HFF-Myc (cell line): ENCODE measurements around the gene CSKMT.
"Not testable (repeated sequence)": the region's sequence is repeated elsewhere in the genome, so short reads cannot be mapped to it uniquely, and the experiment has no call there.

Source experiments
- DNase-seq: peaks from one replicate; pipeline ENCODE4 v3.0.0-alpha.2; 2011; ENCODE audit warnings: low read depth; ENCODE audit errors: extremely low read depth
- H3K4me3 ChIP-seq: replicated peaks from 2 replicates; pipeline ENCODE4 v1.5.1; 2011; ENCODE audit warnings: low read depth, mild to moderate bottlenecking, control low read depth, low read length
- CTCF ChIP-seq: IDR thresholded peaks from 2 replicates; pipeline ENCODE4 v1.5.1; 2012; ENCODE audit warnings: mild to moderate bottlenecking, low read depth, low read length, control low read depth; ENCODE audit errors: missing control alignments

The CSKMT gene

GRCh38 chr11:62689421-62690183 is 24.5 kb downstream of the CSKMT start, which contains the start of gene LRRN4CL:
TSS of gene LRRN4CL (minus strand) at chr11:62689530. CDS start at chr11:62688508, 1,022 bp downstream.
- H3K4me3 ChIP-seq = peak within 1 kb of the TSS; percentile 38
- no peak for TF ChIP-seq CTCF
- DNase-seq = peak; percentile 96

- not testable (repeated sequence) for H3K4me3 ChIP-seq, DNase-seq
Measured at GRCh38 chr11:62693624-62694023, 28.5 kb downstream of the CSKMT start.

- TF ChIP-seq CTCF = peak; percentile 89
- DNase-seq = peak; percentile 65
- H3K4me3 ChIP-seq = no peak overlapping the region
Measured at GRCh38 chr11:62694455-62695167, 29.5 kb downstream of the CSKMT start.

GRCh38 chr11:62702246-62702645 is 37.1 kb downstream of the CSKMT start:
- no peak for TF ChIP-seq CTCF
- no peak overlapping the region for H3K4me3 ChIP-seq
- DNase-seq = no peak

GRCh38 chr11:62703921-62704320 is 38.8 kb downstream of the CSKMT start:
- H3K4me3 ChIP-seq, DNase-seq: not testable (repeated sequence)

GRCh38 chr11:62705413-62705812 is 40.3 kb downstream of the CSKMT start:
- no peak for DNase-seq
- peak overlapping the region; percentile 70 for H3K4me3 ChIP-seq
- TF ChIP-seq CTCF = no peak

- no peak for TF ChIP-seq CTCF
- DNase-seq = peak; percentile 63
- H3K4me3 ChIP-seq = peak overlapping the region; percentile 70
Measured at GRCh38 chr11:62705880-62706849, 41.1 kb downstream of the CSKMT start.
